Motor neuron (in vitro differentiated cells): ENCODE results near the gene OR52I2. TPM values are rescaled to one million over a fixed set of nuclear protein-coding genes. Genes with fewer than 3 reads are reported as not detected.

Experiments
- ATAC-seq, 8 experiments: fragments of 200-7000 bp; cut with Tn5 transposase; replicated peaks in 6 of 8; 2 replicates each; pipeline ENCODE4 v1.8.0; 2021; ENCODE audit warnings: mild to moderate bottlenecking in 8 of 8, moderate library complexity in 8 of 8
- H3K27ac ChIP-seq, 2 donors: fragments of 250-450 bp; sonication (Bioruptor Pico); 2 replicates each; pipeline ENCODE4 v1.9.0; 2021; ENCODE audit warnings: antibody characterized with exemption in 2 of 2, mild to moderate bottlenecking in 2 of 2, moderate library complexity in 1 of 2
- H3K4me1 ChIP-seq, 2 donors: fragments of 250-450 bp; sonication (Bioruptor Pico); replicated peaks in 1 of 2; 2 replicates each; pipeline ENCODE4 v1.6.1; 2021; ENCODE audit warnings: antibody characterized with exemption in 2 of 2, mild to moderate bottlenecking in 2 of 2, moderate library complexity in 1 of 2
- H3K4me3 ChIP-seq, 5 donors: fragments of 250-450 bp; sonication (Bioruptor Pico); 2 replicates each; pipeline ENCODE4 v1.9.0; 2021; ENCODE audit warnings: antibody characterized with exemption in 5 of 5, mild to moderate bottlenecking in 5 of 5, moderate library complexity in 4 of 5
- WGBS, 10 experiments: fragments of 450-650 bp; shearing (Covaris generic); methylation state at CpG; one replicate each; pipeline ENCODE4 v1.0.0; 2022; 5-methylcytosine and 5-hydroxymethylcytosine counted together
- in situ Hi-C, 9 experiments: fragments of 400-800 bp; cut with MboI; loops; one replicate each; pipeline ENCODE4 v1.15.0; 2021; ENCODE audit warnings: low sequenced_read_pairs in 9 of 9, low pct_unique_long_range_greater_than_20kb in 2 of 9; ENCODE audit not compliant: unreplicated experiment in 9 of 9
- total RNA-seq, 8 experiments: library from RNA; unstranded; fragments of 300-600 nt; gene quantifications; 2 replicates each; pipeline versions ENCODE4 v1.2.3 to v1.2.4, GENCODE V29; 2022

Gene OR52I2
- total RNA-seq, result under 1 TPM; 0.05 to 0.52 (median 0.14) TPM

DNA sequence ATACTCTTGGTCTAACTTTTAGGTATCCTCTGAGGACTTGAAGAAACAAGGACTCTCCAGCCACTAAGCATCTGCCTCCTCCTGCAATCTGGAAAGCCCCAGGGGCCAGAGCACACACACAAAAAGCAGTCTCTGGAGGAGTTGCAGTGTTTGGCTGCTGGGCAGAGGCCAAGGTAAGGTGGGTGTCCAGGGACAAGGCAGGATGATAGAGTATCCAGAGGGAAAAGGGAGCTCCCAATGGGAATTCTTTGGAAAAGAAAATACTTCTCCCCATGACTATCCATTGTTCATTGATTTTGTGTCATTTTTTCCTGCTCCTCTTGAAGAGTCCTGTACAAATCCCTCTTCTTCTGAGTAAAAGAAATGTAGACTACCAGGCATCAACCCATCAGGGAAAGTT, at the start of gene OR52I2:
Gene OR52I2, plus strand, starts transcription at position 301 of the 400 bp plus-strand sequence.
- in situ Hi-C loops, result no loop called here
- ATAC-seq, result no peak
- no peak within 1 kb of the TSS for H3K27ac ChIP-seq
- no peak within 1 kb of the TSS for H3K4me3 ChIP-seq
- H3K4me1 ChIP-seq, result peaks cover 0 to 10% of the 10 kb centered on the region in 2 donors

DNA sequence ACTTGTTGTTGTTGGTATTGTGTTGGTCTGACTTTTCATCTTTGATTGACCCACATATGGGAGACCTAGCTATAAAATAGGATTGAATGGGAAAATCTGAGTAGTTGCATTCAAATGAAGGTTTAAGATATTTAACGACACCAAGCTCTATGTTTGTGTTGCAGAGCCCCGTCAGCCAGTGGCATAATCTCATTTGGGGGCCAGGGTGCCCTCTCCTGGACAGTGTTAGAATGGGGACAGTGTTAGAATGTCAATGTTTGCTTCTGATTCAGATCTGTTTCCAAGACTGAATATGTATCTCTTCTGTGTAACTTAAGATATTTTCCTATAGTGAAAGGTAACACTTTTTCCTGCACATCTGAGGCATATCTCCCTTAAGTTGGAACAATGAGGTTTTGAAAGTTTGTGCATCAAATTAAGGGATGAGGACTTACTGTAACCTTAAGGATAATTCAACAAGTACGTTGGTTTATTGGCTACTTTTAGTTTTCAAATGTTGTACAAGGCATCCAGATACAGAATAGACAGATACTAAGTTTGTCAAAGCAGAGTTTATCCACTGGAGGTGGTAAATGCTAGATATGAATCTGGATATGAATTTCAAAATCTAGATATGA, 41.8 kb upstream of the OR52I2 start:
- Histone ChIP-seq H3K4me1 (no peaks in the 10 kb centered on the region), H3K4me3 (no peak overlapping the region), H3K27ac (no peak overlapping the region)
- in situ Hi-C loops, result loop anchor here in 3 of 9 experiments (25.0 kb wide), 1 partner anchor 352 kb away; no protein-coding TSS in a partner anchor
- 0 to 75% (median 40%) methylated on average over 1 to 3 of the region's 3 CpGs for WGBS, 10 experiments
- peak in 4 of 8 experiments; percentile 32 to 89 (median 76) for ATAC-seq

DNA sequence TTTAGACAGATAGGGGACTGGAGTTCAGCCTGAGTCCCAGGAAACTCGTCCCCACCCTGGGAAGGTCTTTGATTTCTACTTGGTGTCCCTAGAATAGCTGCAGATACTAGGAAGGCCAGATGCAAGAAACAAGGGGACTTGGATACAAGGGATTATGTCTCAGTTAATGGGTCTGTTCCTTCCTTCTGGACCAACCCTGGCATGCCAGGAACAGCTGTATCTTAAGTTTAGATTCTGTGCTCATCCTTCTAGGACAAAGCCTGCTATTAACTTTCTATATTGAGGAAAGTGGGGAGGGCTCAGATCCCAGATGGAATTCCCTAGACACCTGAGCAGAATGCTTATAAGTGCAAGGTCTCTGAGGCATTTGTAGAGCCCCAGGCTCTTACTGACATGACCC, 40.5 kb upstream of the OR52I2 start:
- no peak overlapping the region for H3K4me3 ChIP-seq
- no peaks in the 10 kb centered on the region for H3K4me1 ChIP-seq
- ATAC-seq, result no peak
- WGBS, 10 experiments, result 0 to 44% (median 14%) methylated on average over 1 of the region's 1 CpG; no CpG with 5 or more reads in 3 of the 10 experiments
- H3K27ac ChIP-seq, result no peak overlapping the region
- in situ Hi-C loops, result loop anchor here in 3 of 9 experiments (25.0 kb wide), 1 partner anchor 354 kb away; no protein-coding TSS in a partner anchor

DNA sequence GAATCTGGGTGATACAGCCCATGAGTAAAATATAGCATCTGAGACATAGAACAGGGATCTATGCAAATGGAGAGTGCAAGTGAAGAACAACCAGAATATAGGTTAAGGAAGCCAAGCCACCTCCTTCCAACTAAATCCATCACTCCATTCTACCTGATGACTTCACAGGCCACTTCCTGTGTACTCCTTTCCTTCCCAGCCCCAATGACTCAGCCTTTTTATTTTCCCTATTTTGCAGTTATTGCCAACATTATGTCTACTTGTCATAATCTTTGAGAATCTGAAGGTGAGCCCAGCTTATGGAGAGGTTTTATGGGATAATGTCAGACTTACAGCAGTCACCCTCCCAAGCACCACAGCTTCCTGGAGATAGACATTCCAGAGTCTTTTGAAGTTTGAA, 38.0 kb upstream of the OR52I2 start:
- in situ Hi-C loops, result loop anchor here in 3 of 9 experiments (25.0 kb wide), 1 partner anchor 356 kb away; no protein-coding TSS in a partner anchor
- no peak for ATAC-seq
- H3K4me3 ChIP-seq, result no peak overlapping the region
- no peak overlapping the region for H3K27ac ChIP-seq
- no peaks in the 10 kb centered on the region for H3K4me1 ChIP-seq

DNA sequence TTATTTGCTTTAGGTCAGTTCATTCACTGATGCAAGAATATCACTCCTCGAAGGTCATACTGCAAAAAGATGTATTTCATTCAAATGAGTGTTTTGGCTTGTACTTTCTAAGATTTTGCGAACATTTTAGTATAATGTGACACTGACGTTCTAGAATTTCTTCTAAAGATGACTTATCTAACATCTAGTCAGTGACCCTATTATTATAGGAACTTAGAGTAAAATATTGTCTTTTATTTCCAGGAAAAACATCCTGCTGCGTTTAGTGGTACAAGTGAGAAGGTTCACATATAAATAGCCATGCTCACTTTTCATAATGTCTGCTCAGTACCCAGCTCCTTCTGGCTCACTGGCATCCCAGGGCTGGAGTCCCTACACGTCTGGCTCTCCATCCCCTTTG, 36.7 kb upstream of the OR52I2 start, which contains the start of gene OR52M1:
Gene OR52M1, plus strand, starts transcription at position 301 of the 400 bp plus-strand sequence. Its CDS starts 0 bp downstream, at position 301.
- in situ Hi-C loops, result loop anchor here in 3 of 9 experiments (25.0 kb wide), 1 partner anchor 358 kb away; no protein-coding TSS in a partner anchor
- WGBS, 10 experiments, result 23 to 100% (median 80%) methylated on average over 1 to 5 of the region's 5 CpGs

DNA sequence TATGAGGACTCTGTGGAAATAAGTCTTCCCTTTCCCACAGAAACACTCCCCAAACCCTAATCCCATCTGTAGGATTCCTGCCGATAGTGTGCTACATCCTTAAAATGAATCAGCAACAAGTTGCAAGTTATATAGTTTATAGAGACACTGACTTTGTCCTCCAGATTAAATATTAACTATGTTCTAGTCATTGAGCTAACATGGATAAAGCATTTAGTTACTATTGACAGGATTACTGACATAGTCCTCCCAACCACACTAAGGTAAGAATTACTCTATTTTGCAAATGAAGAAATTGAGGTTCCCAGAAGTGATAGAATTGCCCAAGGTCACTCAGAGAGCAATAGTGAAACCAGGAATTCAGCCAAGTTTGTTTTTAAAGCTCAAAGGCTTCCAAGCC, 34.7 kb upstream of the OR52I2 start:
- Histone ChIP-seq H3K27ac (no peak overlapping the region), H3K4me3 (no peak overlapping the region), H3K4me1 (no peaks in the 10 kb centered on the region)
- peak in 2 of 8 experiments; percentile 47 to 70 for ATAC-seq
- WGBS, 10 experiments, result 9 to 83% (median 60%) methylated on average over 1 of the region's 1 CpG; no CpG with 5 or more reads in 4 of the 10 experiments
- in situ Hi-C loops, result loop anchor here in 3 of 9 experiments (25.0 kb wide), 1 partner anchor 360 kb away; no protein-coding TSS in a partner anchor

More for the DNA sequence above, 36.7 kb upstream of the OR52I2 start, which contains the start of gene OR52M1:
- Histone ChIP-seq H3K4me1 (no peaks in the 10 kb centered on the region), H3K27ac (no peak within 1 kb of the TSS), H3K4me3 (no peak within 1 kb of the TSS)
- no peak for ATAC-seq

DNA sequence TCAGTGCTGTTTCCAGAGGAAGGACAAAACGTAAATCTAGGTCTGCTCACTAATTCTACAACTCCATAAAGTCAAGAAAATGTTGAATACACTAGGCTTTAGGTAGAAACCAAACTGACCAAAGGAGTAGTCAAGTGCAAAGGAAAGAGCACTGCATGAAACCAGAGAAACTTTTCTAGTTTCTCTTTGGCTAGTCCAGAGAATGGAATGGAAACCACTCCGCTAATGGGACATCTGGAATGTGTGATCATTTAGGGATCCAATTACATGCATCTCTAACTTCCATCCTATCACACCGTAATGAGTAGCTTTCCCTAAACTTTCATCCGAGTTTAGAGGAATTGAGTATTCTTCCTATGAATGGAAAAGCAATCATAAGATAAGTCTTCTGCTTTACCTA, 34.1 kb upstream of the OR52I2 start:
- Histone ChIP-seq H3K4me1 (no peaks in the 10 kb centered on the region), H3K4me3 (no peak overlapping the region), H3K27ac (no peak overlapping the region)
- in situ Hi-C loops, result loop anchor here in 3 of 9 experiments (25.0 kb wide), 1 partner anchor 360 kb away; no protein-coding TSS in a partner anchor
- WGBS, 10 experiments, result 6 to 90% (median 58%) methylated on average over 2 to 4 of the region's 4 CpGs
- ATAC-seq, result peak in 2 of 8 experiments; percentile 66

DNA sequence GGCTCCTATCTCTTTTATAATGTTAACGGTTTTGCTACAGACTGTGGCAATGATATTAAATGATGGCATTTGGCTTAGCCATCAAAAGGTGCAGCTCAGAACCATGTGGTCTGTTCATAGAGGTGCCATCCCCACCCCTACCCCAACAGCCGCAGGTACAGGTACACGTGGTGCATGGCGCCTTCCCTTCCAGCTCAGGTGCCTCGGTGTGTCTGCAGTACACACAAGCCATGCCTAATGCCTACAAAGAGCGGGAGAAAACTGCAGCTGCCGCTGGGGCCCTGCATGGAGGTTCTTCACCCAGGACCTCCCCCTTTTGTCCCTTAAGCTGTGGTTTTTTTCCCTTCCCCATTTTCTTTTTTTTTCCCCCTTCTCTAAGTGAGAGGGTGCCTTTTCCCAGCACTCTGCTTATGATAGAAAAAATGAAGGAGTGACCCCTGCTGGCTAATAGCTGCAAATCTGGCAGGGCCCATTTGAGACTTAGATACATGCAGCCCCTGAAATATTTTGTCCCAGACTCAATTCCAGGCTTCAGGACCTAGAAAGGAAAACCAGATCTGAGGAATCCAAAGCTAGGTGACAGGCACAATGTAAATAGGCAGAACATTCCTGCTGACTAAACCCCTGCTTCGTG, 30.1 kb upstream of the OR52I2 start:
- Histone ChIP-seq H3K27ac (no peak overlapping the region), H3K4me1 (no peaks in the 10 kb centered on the region), H3K4me3 (no peak overlapping the region)
- 0 to 100% (median 52%) methylated on average over 1 to 6 of the region's 8 CpGs; no CpG with 5 or more reads in 1 of the 10 experiments for WGBS, 10 experiments
- ATAC-seq, result peak in 3 of 8 experiments; percentile 65 to 71 (median 67)
- in situ Hi-C loops, result no loop called here

DNA sequence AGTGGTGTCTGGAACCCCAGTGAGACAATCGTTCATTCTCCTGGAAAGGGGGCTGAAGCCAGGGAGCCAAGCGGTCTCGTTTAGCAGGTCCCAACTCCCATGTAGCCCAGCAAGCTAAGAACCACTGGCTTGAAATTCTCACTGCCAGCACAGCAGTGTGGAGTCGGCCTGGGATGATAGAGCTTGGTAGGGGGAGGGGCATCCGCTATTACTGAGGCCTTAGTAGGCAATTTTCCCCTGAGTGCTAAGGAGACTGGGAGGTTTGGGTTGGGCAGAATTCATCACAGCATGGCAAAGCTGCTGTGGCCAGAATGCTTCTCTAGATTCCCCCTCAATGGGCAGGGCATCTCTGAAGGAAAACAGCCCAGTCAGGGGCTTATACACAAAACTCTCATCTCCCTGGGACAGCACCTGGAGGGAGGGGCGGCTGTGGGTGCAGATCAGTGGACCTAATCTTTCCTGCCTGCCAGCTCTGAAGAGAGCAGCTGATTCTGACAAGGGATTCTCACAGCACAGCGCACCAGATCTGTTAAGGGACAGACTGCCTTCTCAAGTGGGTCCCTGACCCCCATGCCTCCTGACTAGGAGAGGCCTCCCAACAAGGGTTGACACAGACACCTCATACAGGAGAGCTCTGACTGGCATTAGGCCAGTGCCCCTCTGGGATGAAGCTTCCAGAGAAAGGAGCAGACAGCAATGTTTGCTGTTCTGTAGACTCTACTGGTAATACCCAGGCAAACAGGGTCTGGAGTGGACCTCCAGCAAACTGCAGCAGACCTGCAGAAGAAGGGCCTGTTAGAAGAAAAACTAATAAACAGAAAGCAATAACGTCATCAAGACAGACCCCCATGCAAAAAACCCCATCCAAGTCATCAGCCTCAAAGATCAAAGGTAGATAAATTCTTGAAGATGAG, 21.8 kb upstream of the OR52I2 start:
- Histone ChIP-seq H3K27ac (no peak overlapping the region), H3K4me1 (no peaks in the 10 kb centered on the region), H3K4me3 (no peak overlapping the region)
- ATAC-seq, result no peak
- in situ Hi-C loops, result no loop called here
- 0 to 80% (median 58%) methylated on average over 1 to 6 of the region's 8 CpGs; no CpG with 5 or more reads in 2 of the 10 experiments for WGBS, 10 experiments

DNA sequence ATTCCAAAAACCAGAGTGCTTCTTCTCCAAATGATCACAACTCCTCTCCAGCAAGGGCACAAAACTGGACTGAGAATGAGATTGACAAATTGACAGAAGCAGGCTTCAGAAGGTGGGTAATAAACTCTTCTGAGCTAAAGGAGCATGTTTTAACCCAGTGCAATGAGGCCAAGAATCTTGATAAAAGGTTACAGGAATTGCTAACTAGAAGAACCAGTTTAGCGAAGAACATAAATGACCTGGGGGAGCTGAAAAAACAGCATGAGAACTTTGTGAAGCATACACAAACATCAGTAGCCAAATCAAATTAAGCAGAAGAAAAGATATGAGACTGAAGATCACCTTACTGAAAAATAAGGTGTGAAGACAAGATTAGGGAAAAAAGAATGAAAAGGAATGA, 21.1 kb upstream of the OR52I2 start:
- in situ Hi-C loops, result no loop called here
- WGBS, 10 experiments, result 13 to 100% (median 87%) methylated on average over 1 of the region's 1 CpG
- no peak for ATAC-seq

DNA sequence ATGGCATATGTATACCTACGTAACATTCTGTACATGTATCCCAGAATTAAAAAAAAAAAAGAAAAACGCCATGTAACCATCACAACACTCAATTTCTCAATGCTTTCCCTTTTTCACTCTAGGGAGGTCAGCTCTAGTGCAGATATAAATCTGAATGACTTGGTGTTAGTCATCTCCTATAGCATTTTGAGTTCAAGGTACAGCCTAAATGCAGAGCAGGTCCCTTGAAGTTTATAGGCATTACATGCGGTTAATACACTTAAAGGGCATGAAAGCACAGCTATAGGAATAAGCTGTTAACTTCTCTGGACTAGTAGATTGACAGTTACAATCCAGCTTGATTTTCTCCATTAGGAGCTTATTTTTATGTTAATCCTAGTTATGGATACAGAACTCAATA, 16.2 kb upstream of the OR52I2 start:
- no peak for ATAC-seq
- Histone ChIP-seq H3K27ac (no peak overlapping the region), H3K4me3 (no peak overlapping the region), H3K4me1 (no peaks in the 10 kb centered on the region)
- WGBS, 10 experiments, result 50 to 90% (median 75%) methylated on average over 1 to 2 of the region's 3 CpGs; no CpG with 5 or more reads in 4 of the 10 experiments
- in situ Hi-C loops, result no loop called here

More for the DNA sequence above, 21.1 kb upstream of the OR52I2 start:
- H3K4me3 ChIP-seq, result no peak overlapping the region
- H3K27ac ChIP-seq, result no peak overlapping the region
- no peaks in the 10 kb centered on the region for H3K4me1 ChIP-seq

DNA sequence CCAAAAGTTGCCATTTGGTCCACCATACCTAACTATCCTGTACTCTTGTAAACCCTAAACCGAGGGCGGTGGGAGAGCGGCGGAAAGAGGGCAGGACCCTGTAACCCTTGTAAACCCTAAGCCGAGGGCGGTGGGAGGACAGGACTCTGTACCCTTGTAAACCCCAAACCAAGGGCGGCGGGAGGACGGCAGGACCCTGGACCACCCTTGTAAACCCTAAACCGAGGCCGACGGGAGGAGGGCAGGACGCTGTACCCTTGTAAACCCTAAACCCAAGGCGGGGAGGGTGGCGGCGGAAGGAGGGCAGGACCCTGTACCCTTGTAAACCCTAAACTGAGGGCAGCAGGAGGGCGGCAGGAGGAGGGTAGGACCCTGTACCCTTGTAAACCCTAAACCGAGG, 12.5 kb upstream of the OR52I2 start:
- 25 to 95% (median 70%) methylated on average over 2 to 11 of the region's 18 CpGs; no CpG with 5 or more reads in 5 of the 10 experiments for WGBS, 10 experiments
- Histone ChIP-seq H3K4me1 (no peaks in the 10 kb centered on the region), H3K4me3 (no peak overlapping the region), H3K27ac (no peak overlapping the region)
- in situ Hi-C loops, result no loop called here
- no peak for ATAC-seq
